Activated CD4-positive, alpha-beta T cell treated with anti-CD3 and anti-CD28 coated beads, Interleukin-2, amount 50 U/mL, for 24 hours (primary cell): ENCODE data around the gene PPP2R2C.

ENCODE experiments used
- DNase-seq, 2 donors: peaks; one replicate each; pipeline ENCODE4 v3.0.0-alpha.2; 2020; ENCODE audit warnings: low read depth in 1 of 2, low spot score in 1 of 2

The PPP2R2C gene

GRCh38 chr4:6347511-6348045 lies 124.8 kb downstream of the PPP2R2C start:
- DNase-seq: no peak

GRCh38 chr4:6346373-6347110 lies 125.9 kb downstream of the PPP2R2C start:
- no peak for DNase-seq

- DNase-seq: no peak
Observed at GRCh38 chr4:6345866-6346265, 126.5 kb downstream of the PPP2R2C start.

- no peak for DNase-seq
Observed at GRCh38 chr4:6345096-6345830, 127.2 kb downstream of the PPP2R2C start.

GRCh38 chr4:6343939-6344408 lies 128.4 kb downstream of the PPP2R2C start:
- no peak for DNase-seq

- no peak for DNase-seq
Observed at GRCh38 chr4:6342530-6343293, 129.7 kb downstream of the PPP2R2C start.

- DNase-seq: no peak
Observed at GRCh38 chr4:6341696-6342095, 130.7 kb downstream of the PPP2R2C start.

GRCh38 chr4:6340446-6341015 lies 131.9 kb downstream of the PPP2R2C start:
- DNase-seq: no peak

- DNase-seq: no peak
Observed at GRCh38 chr4:6339818-6340445, 132.5 kb downstream of the PPP2R2C start.

- DNase-seq: no peak
Observed at GRCh38 chr4:6338951-6339817, 133.2 kb downstream of the PPP2R2C start.

- no peak for DNase-seq
Observed at GRCh38 chr4:6338175-6338950, 134.1 kb downstream of the PPP2R2C start.

- DNase-seq: no peak
Observed at GRCh38 chr4:6337331-6337935, 135.0 kb downstream of the PPP2R2C start.

- no peak for DNase-seq
Observed at GRCh38 chr4:6336166-6336565, 136.2 kb downstream of the PPP2R2C start.

GRCh38 chr4:6335040-6335590 lies 137.3 kb downstream of the PPP2R2C start:
- no peak for DNase-seq

GRCh38 chr4:6334203-6334887 lies 138.1 kb downstream of the PPP2R2C start:
- DNase-seq: no peak

- DNase-seq: no peak
Observed at GRCh38 chr4:6333301-6334202, 138.9 kb downstream of the PPP2R2C start.

GRCh38 chr4:6332669-6333050 lies 139.8 kb downstream of the PPP2R2C start:
- DNase-seq: no peak
